IPS-NIHi11 (cell line): ENCODE results near the gene C6orf120.
A peak's percentile ranks its signal among the peaks of the same experiment; 100 is the strongest.

Experiments
- DNase-seq: peaks from one replicate; pipeline ENCODE4 v3.0.0; 2012; ENCODE audit warnings: mixed read lengths, low spot score

Gene C6orf120

DNA sequence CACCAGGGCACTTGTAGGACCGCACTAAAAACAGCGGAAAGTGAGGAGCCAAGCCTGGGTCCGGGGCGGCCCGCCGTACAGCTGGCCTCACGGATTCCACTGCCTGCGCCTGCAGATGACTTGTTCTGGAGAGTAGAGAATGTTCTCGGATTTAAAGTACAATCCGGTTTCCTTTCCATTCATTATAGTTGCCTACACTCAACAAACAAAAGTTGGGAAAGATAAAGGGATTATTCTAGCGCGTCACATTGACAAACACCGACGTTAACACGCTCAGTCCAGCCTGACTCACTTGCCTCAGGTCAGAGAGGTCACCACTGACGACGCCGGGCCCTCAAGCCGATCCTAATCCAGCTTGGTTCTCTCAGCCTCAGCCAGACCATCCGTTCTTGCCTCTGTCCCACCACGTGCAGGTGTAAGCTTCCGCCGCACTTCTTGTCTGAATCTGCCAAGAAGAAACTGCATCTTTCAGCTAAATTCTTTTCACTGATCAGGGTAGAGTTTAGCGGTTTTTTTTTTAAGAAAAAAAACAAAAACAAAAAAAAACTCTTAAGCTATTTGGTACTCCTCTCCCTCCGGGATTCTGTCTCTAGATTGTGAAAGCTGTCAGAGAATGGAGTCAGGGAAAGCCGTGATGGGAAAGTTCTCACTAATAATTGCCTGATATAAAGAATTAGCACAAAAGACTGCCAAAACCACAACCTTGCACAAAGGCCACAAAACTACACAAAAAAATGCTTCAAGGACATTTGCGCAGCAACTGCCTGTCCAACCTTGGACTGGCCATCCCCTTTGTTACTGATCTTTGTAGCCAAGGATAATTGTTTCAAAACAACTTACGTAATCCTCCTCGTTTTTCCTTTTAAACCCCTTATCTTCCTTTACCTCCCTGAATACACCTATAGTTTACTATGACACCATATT lies 23.5 kb downstream of the C6orf120 start:
- peak; percentile 60 for DNase-seq

DNA sequence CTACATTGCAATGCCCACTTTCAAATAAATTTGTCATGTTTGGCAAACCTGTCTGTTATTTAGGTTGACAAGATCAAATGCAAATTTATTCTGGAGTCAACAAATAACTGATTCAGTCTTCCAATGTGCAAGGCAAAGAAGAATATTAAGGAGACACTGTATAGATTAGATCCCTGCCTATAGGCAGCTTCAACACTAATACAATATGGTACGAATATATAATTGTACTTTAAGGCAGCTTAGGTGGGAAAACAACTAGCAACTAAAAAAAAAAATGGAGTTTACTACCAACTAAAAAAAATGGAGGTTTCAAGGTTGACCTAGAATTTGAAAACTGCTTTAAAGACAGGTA lies 24.1 kb downstream of the C6orf120 start:
- no peak for DNase-seq

- no peak for DNase-seq
These were observed 25.0 kb downstream of the C6orf120 start for GRCh38 chr6:169726963-169727362.

- no peak for DNase-seq
These were observed 28.0 kb downstream of the C6orf120 start for GRCh38 chr6:169729961-169730360.

DNA sequence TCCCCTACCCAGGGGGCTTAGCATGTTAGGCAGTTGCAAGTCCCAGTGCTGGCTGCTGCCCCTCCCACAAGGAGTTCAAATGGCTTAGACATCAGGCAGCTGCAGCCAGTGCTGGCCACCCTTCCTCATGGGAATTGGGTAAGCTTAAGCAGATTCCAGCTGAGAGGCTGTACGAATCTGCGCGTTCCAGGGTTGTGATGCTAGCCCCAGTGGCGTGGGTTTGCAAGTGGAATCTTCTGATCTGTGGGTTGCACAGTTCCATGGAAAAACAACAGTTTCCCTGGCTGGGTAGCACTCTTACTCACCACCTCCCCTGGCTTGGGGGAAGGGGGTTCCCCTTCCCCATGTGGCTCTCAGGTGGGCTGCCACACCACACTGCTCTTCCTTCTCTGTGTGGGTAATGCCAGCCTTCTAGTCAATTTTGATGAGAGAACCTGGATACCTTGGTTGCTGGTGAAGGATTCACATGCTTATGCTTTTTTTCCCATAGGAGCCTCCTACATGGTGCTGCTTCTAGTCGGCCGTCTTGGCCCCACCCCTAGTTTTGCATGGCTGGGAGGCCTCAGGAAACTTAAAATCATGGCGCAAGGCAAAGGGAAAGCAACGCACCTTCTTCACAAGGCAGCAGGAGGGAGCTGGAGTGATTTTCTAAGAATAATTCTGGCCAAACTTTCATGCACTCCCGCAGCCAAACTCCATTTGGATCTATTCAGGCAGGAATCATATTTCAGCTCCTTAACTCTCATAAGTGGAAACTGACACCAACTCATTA lies 36.5 kb downstream of the C6orf120 start:
- no peak for DNase-seq

DNA sequence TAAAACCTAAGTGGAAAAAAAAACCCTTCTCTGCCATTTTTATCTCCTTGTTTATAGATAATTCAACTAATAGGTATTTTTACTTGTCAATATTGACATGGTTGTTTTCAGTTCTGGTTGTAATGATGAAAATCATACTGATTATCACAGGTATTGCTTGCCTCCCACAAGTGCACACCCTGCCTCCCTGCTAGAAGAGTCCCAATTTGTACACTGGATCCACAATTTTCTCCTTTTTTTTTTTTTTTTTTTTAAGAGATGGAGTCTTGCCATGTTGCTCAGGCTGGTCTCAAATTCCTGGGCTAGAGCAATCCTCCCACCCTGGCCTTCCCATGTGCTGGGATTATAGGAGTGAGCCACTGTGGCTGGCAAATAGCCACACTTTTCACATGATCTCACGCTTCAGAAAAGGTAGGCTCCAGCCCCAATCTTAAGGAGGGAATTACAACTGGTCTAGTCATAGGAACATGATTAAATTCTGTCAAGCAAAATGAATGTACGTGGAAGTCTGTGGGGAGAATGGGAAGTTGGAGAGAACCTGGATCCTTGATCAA lies 37.1 kb downstream of the C6orf120 start:
- no peak for DNase-seq

DNA sequence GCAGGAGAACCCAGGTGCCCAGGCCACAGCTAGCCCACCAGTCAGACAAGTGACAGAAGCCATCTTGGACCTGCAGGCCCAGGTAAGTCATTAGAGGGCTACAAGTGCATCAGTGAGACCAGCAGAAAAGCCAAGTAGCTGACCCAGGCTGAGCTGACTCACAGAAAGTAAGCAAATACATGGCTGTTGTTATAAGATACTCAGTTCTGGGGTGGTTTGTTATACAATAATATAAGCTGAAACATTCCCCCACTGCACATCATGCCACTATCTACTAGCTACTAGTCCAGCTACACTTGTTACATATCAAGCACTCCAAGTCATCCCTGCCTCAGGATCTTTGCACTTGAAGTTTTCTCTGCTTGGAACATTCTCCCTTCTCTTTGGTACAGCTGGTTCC lies 39.4 kb downstream of the C6orf120 start:
- DNase-seq = no peak

GRCh38 chr6:169745405-169745804 lies 43.5 kb downstream of the C6orf120 start:
- DNase-seq = no peak

GRCh38 chr6:169746556-169746955 lies 44.6 kb downstream of the C6orf120 start:
- no peak for DNase-seq

- peak; percentile 94 for DNase-seq
These were observed 49.5 kb downstream of the C6orf120 start, which contains the start of the genes DYNLT2 and ERMARD for GRCh38 chr6:169751242-169752073. TSS of gene DYNLT2 (minus strand) at chr6:169751572. CDS start at chr6:169751458, 114 bp downstream. TSS of gene ERMARD (plus strand) at chr6:169751622. CDS start at chr6:169751658, 36 bp downstream.

DNA sequence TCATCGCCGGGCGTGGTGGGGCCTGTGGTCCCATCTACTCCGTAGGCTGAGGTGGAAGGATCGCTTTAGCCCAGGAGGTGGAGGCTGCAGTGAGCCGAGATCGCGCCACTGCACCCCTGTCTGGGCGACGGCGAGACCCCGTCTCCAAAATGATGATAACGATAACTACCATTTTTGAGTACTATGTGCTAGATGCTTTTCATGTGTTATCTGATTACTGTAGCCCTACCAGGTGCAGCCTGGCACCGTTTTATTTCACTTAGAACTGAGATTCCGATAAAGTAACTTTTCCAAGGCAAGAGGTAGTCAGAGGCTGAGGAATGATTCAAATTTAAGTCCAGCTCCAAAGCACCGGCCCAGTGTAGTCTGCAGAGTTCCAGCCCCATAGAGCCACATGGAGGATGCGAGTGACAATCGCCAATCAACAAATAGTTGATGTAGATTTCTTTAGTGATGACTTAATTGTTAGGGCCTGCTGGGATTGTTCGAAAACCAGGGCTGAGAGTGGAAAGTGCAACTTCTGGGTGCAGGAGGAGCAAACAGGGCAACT lies 50.2 kb downstream of the C6orf120 start:
- no peak for DNase-seq
